Psoas muscle (tissue), 8 donors: ENCODE results near the gene BBX. TPM values are rescaled to one million over a fixed set of nuclear protein-coding genes. Genes with fewer than 3 reads are reported as not detected.

ENCODE experiments used
- ATAC-seq, 4 donors: fragments of 200-7000 bp; cut with Tn5 transposase; one replicate each; pipeline ENCODE4 v1.9.1; 2020; ENCODE audit warnings: moderate library complexity in 3 of 4, mild to moderate bottlenecking in 2 of 4
- DNase-seq, 2 donors: peaks; one replicate each; pipeline ENCODE4 v3.0.0-alpha.2; 2020
- H3K27ac ChIP-seq: fragments of 200-600 bp; one replicate; pipeline ENCODE4 v1.8.0; 2022
- H3K27me3 ChIP-seq, 3 donors: fragments of 200-600 bp in 1 of 3; one replicate each; pipeline versions ENCODE4 v1.6.1 to v1.8.0; 2013 to 2022; ENCODE audit warnings: low read length in 2 of 3, mild to moderate bottlenecking in 2 of 3, moderate library complexity in 1 of 3; ENCODE audit not compliant: insufficient read depth in 3 of 3
- H3K36me3 ChIP-seq, 2 donors: fragments of 200-600 bp in 1 of 2; one replicate each; pipeline versions ENCODE4 v1.6.1 to v1.8.0; 2013 to 2022; ENCODE audit warnings: low read depth in 1 of 2, mild to moderate bottlenecking in 1 of 2, moderate library complexity in 1 of 2; ENCODE audit not compliant: insufficient read depth in 1 of 2
- H3K4me1 ChIP-seq: fragments of 200-600 bp; one replicate; pipeline ENCODE4 v1.8.0; 2022
- H3K4me3 ChIP-seq: fragments of 200-600 bp; one replicate; pipeline ENCODE4 v1.8.0; 2022; ENCODE audit warnings: mild to moderate bottlenecking
- H3K9me3 ChIP-seq: fragments of 200-600 bp; one replicate; pipeline ENCODE4 v1.8.0; 2022
- CTCF ChIP-seq: fragments of 200-600 bp; IDR thresholded peaks from one replicate; pipeline ENCODE4 v1.8.0; 2022; ENCODE audit warnings: antibody characterized with exemption
- WGBS, 3 donors: extraction: QIAGEN DNeasy Blood & Tissue Kit; methylation state at CpG; one replicate each; pipeline versions ENCODE4 v1.1.6 to v1.1.7; 2013; 5-methylcytosine and 5-hydroxymethylcytosine counted together
- intact Hi-C, 2 donors: fragments of 100-400 bp; cut with DNase I; formaldehyde crosslinking; loops; one replicate each; pipeline versions ENCODE4 v1.11.0 to v1.14.2; 2022
- polyA plus RNA-seq, 3 donors: library from polyadenylated mRNA; stranded (reverse); fragments of 200-250 nt; gene quantifications; one replicate each; pipeline ENCODE4 v1.2.3, GENCODE V29; 2013
- total RNA-seq, 4 donors: library from RNA; stranded (reverse); fragmentation: NEBNext Ultra II Directional in 2 of 4; extraction: Animal tissue kit (Norgen Biotek cat#: 25700) in 2 of 4; gene quantifications; one replicate each; pipeline versions ENCODE4 v1.2.1 to v1.2.4, GENCODE V29; 2021 to 2023
- donor health status: healthy with polysubstance abuse.
- donor health status: DM: no; HTN: no; CAD: no; lungs with moderate emphysema.
- donor health status: Bipolar disorder and iron deficiency.
- donor health status: healthy.
- donor health status: DM: yes; HTN: yes; CAD: no.
- donor health status: DM: no; HTN: no; CAD: no.
- donor health status: DM: no; HTN: no; CAD: no.
- donor health status: DM: yes; HTN: yes; CAD: no.

BBX gene
- total and polyA plus RNA-seq, 7 donors = 2.2 to 30.4 (median 16.2) TPM

- no peak for DNase-seq
- Histone ChIP-seq H3K27ac (no peak overlapping the region), H3K27me3 (no peaks in the 10 kb centered on the region), H3K4me1 (no peaks in the 10 kb centered on the region), H3K9me3 (no peaks in the 10 kb centered on the region), H3K36me3 (no peaks in the 10 kb centered on the region), H3K4me3 (no peak overlapping the region)
- no peak for ATAC-seq
- TF ChIP-seq CTCF = no peak
- intact Hi-C loops = no loop called here
- WGBS, 3 donors = 50 to 72% (median 57%) methylated on average over 1 of the region's 1 CpG
These were observed 29.6 kb upstream of the BBX start for GRCh38 chr3:107493134-107493533.

- Histone ChIP-seq H3K4me3 (no peak overlapping the region), H3K4me1 (no peaks in the 10 kb centered on the region), H3K27me3 (no peaks in the 10 kb centered on the region), H3K9me3 (no peaks in the 10 kb centered on the region), H3K36me3 (no peaks in the 10 kb centered on the region), H3K27ac (no peak overlapping the region)
- ATAC-seq = no peak
- intact Hi-C loops = no loop called here
- no peak for DNase-seq
- no peak for TF ChIP-seq CTCF
- WGBS, 3 donors = 95 to 96% (median 96%) methylated on average over 3 of the region's 3 CpGs
These were observed 25.9 kb upstream of the BBX start for GRCh38 chr3:107496855-107497254.

- Histone ChIP-seq H3K4me1 (no peaks in the 10 kb centered on the region), H3K4me3 (no peak overlapping the region), H3K36me3 (no peaks in the 10 kb centered on the region), H3K27me3 (no peaks in the 10 kb centered on the region), H3K9me3 (no peaks in the 10 kb centered on the region), H3K27ac (no peak overlapping the region)
- 87 to 89% (median 88%) methylated on average over 4 of the region's 4 CpGs for WGBS, 3 donors
- intact Hi-C loops = no loop called here
- TF ChIP-seq CTCF = no peak
- DNase-seq = no peak
- ATAC-seq = no peak
These were observed 24.1 kb upstream of the BBX start for GRCh38 chr3:107498646-107499045.

- no peak overlapping the region for H3K4me3 ChIP-seq
- DNase-seq = no peak
- H3K9me3 ChIP-seq = no peaks in the 10 kb centered on the region
- H3K27ac ChIP-seq = no peak overlapping the region
- intact Hi-C loops = no loop called here
- H3K4me1 ChIP-seq = no peaks in the 10 kb centered on the region
- ATAC-seq = no peak
- no peak for TF ChIP-seq CTCF
- H3K27me3 ChIP-seq = no peaks in the 10 kb centered on the region
- 76 to 91% (median 90%) methylated on average over 2 of the region's 2 CpGs for WGBS, 3 donors
- H3K36me3 ChIP-seq = no peaks in the 10 kb centered on the region
These were observed 16.3 kb upstream of the BBX start for GRCh38 chr3:107506458-107506857.

GRCh38 chr3:107508331-107508730 lies 14.4 kb upstream of the BBX start:
- Histone ChIP-seq H3K9me3 (no peaks in the 10 kb centered on the region), H3K27me3 (no peaks in the 10 kb centered on the region), H3K4me1 (no peaks in the 10 kb centered on the region), H3K4me3 (no peak overlapping the region), H3K36me3 (no peaks in the 10 kb centered on the region), H3K27ac (no peak overlapping the region)
- no peak for ATAC-seq
- no peak for DNase-seq
- no peak for TF ChIP-seq CTCF
- intact Hi-C loops = no loop called here
- WGBS, 3 donors = 99 to 100% (median 99%) methylated on average over 2 of the region's 2 CpGs
